Stimulated activated CD4-positive, alpha-beta T cell treated with anti-CD3 and anti-CD28 coated beads, TNF-alpha, amount 100 ng/mL, for 1 hour (primary cell): ENCODE results near the gene ACTN2.

ENCODE experiments used
- DNase-seq, 3 donors: peaks; one replicate each; pipeline ENCODE4 v3.0.0-alpha.2; 2020; ENCODE audit warnings: low read depth in 3 of 3, low spot score in 1 of 3

ACTN2 gene

DNA sequence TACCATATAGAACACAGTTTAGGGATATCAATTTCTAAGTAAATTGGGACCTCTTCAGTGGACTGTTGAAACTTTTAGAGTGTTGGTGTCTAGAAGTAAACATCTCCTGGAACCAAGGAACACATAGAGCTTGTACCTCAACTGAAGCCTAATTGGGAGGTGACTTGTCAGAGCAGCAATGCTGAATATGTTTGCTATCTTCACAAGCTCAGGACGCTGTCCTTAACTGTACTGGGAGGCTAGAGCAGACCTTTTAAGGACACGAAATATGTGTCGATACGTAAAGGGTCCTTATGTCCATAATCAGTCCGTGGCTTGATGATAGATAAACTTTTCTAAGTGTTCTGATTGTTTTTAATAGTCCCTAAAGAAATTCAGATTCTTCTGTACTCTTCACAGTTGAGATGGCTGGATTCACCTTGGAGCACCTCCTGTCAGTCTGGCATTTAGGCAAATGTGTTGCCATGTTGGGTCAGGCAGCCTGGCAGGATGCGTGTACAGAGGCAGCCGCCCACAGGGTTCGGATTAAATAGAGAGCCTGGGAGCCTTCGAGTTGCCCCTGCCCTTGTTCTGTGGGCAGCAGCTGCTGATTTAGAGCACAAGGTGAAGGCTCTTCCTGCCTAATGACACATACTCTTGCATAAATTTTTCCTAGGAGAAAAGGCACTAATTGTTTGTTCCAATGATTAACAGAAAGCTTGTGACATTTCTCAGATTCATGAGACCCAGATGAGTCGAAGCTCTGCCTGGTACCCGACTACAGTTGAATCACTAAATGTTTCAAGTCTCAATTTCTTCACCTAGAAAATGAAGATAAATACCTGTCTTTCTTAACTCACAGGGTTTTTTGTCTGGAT is 3.6 kb downstream of the ACTN2 start:
- DNase-seq: no peak

DNA sequence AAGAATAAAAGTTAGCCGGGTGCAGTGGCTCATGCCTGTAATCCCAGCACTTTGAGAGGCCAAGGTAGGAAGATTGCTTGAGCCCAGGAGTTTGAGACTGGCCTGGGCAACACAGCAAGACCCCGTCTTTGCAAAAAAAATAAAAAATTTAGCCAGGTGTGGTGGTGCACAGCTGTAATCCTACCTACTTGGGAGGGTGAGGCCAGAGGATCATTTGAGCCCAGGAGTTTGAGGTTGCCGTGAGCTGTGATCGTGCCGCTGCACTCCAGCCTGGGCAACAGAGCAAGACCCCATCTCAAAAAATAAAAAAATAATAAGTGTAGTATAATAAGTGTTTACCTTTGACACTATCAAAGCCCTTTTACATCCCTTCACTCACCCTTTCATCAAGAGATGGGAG is 5.0 kb downstream of the ACTN2 start:
- no peak for DNase-seq

DNA sequence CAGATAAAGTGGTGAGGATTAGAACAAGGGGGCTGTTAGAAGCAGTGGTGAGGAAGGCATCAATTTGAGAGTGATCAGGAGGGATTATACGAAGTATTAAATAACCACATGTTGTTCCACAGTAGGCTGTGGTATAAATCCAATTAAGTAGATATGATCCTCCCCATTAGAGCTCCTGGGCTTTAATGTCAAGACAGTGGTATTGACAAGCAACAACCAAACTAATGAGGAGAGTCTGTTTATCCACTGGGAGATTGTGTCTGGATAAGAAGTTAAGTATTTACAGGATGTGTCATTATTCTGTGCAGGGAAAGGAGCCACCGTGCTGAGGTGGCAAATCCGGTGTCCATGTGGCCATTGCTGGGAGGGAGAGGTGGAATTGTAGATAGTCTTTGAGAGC is 5.8 kb downstream of the ACTN2 start:
- DNase-seq: no peak

DNA sequence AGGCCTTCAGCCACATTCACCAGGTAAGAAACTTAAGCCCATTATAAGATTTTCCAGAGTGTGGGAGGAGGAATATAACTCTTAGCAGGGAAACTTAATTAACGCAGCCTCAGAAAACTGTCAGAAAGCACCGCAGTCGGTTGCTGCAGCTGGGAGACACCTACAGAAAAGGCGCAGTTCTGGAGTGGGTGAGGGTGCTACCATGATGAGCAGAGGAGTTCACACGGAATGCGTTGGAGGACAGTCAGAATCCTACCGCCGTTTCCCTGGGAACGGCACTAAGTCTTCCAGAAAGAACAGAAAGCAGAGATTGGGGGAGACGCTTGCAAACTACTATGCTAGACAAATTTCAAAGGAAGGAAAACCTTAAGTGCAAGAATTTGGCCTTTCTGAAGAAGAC is 6.4 kb downstream of the ACTN2 start:
- no peak for DNase-seq

DNA sequence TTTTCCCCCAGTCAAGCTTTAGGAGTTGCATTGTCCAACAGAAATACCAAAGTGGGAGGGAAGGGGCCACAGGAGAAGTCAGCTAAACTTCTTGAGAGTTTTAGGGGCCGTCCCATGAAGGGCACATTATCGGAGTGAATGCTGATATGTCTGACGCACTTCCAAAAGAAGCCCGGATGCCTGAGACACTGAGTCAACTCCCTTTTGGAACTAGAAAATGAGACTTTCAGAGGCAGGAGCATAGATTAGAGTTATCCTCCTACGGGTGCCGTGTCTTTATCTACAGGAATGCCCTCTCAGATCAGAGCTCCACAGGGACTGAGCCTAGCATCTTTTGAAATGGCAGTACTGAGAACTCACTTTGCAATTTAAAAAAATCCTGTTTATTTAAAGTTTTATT is 13.1 kb downstream of the ACTN2 start:
- no peak for DNase-seq

DNA sequence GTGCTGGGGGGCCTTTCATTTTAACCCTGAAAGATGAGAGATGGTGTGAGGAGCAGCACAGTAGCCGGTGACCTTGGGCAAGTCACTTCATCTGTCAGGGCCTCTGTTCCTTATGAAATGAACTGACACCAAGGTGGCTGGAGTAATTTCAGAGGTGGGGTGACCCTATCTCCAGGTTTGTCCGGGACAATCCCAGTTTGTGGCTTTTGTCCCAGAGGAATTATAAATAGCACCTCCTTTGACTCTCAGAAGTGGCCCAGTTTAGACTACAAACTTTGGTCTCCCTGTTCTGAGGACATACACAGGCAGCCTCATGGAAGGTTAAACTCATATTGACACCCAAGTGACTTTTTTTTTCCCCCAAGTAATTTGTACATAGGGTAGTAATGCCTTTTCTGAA is 14.6 kb downstream of the ACTN2 start:
- no peak for DNase-seq

DNA sequence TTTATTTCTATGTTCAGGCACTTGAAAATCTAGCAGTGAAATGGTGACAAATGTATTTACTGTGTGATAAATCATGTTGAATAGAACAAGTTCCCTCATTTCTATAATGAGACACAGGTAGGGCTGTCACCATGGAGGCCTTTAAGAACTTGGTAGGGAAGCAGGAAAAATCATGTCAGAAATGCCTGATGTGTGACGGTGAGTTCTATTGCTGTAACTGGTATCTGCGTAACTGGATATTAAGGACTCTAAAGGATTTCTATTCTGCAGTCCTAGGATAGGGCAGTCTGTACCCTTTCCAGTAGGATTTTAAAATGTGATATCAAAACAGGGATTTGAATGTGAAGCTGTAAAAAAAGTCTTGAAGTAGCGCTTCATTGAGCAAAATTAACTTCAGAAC is 15.5 kb downstream of the ACTN2 start:
- no peak for DNase-seq

DNA sequence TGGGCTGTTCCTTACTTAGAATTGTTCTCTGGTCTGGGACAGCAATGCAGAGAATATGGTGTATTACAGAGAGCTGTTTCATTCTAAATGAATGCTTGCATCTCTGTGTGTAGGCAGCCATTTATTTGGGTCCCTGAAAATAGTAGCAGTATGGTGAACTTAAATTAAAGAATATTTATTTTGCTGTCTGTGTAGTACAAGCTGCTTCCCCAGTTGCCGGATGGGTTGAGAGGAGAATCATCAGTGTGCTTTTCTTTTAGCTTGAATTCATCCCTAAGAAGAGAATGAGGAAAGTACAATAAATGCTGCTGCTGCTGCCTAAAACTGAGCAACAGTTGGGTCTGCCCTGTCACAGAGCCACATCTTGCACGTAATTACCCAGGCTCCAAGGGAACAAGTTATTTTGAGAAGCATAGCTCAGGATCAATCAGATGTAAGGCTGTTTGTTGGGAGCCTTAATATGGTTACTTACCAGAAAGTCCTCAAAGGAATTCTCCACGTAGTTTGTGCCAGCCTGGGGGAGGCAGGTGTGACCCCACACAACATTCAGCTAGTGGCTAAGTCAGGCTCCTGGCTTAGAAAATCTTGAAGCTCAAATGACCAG is 16.6 kb downstream of the ACTN2 start:
- no peak for DNase-seq

DNA sequence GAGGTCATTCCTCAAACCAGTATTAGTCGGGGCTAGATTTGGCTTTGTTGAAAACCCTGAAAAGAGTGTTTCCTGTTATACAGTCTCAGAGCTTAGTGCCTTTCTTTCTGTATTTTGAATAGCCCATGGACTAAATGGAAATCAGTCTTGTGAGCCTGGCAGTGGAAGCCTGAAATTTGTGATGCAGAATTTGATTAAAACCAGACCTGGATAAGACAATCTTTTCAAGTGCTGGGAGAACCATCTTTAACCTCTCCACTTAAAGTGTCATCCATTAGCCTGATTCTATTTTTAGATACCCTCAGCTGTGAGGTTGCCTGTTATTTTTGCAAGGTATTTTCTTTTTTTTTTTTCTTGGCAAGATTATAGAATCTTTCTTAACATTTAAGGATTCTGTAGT is 19.5 kb downstream of the ACTN2 start:
- DNase-seq: no peak

DNA sequence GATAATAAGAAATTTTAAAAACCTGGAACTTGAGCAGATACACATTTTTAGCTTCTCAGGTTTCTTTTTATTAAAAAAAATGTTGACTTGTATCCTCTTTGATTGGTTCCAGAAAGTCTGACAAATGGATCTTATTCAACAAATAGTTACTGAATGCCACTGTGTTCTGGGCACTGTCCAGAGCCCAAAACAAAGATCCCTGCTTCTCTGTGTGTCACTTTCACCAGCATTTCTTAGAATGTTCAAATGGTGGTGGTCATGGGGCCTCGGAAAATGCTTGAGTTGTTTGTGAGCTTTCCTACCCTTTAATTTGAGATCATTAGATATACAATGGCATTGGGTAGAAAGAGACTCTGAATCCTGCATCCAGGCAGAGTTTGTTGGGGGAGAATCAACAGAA is 19.9 kb downstream of the ACTN2 start:
- DNase-seq: no peak

DNA sequence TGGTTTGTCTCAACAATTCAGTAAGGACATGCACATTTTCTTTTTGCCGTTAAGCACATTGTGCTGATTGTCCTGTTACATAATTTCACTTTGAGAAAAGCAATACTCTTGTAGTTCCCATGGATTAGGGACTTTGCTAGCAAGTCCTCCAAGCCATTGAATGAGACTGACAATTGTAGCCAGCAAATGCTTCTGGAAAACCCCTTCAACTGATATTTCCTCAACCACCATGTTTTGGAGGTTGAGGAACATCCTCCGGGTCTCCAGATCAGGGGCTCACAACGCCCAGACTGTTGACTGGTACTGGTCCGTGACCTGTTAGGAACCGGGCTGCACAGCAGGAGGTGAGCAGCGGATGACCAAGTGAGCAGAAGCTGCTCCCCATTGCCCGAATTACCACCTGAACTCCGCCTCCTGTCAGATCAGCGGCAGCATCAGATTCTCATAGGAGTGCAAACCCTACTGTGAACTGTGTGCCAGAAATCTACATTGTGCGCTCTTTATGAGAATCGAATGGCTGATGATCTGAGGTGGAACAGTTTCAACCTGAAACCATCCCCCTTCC is 24.1 kb downstream of the ACTN2 start:
- DNase-seq: no peak

DNA sequence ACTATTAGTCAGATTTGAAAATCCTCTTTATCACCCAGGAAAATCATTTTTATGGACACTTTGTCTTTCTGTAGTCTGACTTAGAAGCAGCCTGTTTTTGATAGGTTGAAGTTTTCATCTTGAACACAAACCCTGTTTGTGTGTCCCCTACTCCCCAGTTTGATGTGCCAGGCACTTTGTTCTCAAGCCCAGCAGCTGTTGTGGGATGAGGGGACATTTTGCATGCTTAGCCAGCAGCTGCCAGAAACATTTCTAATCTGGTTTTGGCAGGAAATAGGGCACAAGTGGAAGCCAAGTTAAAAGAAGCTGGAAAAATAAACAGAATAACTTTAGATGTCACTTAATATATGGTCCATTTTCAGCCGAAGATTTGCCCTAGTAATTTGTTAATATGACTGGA is 29.9 kb downstream of the ACTN2 start:
- no peak for DNase-seq

DNA sequence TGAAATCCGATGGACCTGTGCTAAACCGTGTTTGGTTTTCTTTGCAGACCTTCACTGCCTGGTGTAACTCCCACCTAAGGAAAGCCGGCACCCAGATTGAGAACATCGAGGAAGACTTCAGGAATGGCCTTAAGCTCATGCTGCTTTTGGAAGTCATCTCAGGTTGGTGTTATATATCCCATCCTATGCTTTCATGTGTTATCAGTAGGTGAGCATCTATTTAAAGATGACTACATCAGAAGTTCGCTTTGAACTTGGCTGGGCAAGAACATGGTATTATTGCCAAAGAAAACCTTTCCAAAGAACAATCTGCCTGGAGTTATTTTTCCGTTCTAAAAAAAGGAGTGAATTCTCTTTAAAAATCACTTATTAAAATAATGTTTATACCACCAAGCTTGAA is 31.5 kb downstream of the ACTN2 start:
- DNase-seq: no peak

DNA sequence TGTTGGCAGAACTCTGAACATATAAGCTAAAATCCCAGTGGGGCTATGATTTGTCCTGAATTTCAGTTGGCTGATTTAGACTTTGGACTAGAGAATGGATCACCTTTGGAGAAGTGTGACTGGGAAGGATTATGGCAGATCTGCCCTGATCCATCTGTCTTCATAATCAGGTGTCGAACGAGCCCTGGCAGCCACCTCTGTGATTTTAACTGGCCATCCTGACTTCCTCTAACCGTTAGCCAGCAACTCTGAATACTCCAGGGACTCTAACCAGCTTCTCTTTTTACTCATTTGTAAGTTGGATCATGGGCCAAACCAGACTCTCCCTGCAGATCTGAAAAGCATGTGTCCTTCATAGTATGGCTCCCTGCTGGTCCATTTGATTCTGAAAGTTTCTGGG is 32.0 kb downstream of the ACTN2 start:
- no peak for DNase-seq

DNA sequence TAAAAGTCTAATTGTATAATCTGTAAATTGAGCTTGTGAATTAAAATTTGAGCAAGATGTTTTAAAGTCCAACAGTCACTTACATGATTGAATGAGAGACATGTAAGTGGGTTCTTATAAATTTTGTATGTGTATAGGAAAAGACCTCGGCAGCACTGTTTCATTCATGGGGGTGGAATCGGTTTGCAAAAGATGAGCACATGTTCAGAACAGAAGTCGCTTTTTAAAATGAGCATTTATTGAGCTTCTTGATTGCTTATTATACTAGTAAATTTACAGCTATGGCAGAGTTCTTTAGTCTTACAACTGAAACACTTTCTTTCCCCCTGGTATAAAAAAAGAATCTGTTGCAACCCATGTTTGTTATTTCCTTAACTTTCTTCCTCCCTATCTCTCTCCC is 33.9 kb downstream of the ACTN2 start:
- no peak for DNase-seq

DNA sequence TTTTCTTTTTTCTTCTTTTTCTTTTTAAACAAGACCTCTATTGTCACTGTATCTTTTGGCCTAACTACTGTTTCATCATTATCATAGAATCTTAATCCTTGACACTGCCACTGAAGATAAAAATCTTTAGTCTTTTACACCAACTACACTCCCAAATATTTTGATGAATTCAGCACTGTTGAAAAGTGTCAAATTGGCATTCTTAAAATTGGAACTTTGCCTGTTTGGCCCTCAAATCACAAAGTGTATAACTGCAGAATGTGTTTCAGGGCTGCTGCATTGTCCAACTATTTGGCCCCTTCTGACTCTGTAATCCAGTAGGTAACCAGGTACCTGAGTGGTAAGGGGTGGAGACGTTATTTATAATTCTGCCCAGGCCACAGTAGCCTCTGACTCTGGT is 34.3 kb downstream of the ACTN2 start:
- no peak for DNase-seq

DNA sequence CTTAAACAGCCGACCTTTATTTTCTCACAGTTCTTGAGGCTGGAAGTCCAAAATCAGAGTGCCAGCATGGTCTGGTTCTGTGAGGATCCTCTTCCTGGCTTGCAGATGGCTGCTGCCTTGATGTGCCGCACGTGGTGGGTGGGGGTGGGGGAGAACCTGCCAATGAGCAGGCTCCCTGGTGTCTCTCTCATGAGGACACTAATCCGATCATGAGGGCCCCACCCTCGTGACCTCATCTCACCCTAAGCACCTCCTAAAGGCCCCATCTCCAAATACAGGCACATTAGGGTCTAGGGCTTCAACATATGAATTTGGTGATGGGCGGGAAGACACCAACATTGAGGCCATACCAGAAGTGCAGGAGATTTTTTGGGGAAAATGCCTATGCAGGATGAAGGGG is 37.8 kb downstream of the ACTN2 start:
- no peak for DNase-seq

DNA sequence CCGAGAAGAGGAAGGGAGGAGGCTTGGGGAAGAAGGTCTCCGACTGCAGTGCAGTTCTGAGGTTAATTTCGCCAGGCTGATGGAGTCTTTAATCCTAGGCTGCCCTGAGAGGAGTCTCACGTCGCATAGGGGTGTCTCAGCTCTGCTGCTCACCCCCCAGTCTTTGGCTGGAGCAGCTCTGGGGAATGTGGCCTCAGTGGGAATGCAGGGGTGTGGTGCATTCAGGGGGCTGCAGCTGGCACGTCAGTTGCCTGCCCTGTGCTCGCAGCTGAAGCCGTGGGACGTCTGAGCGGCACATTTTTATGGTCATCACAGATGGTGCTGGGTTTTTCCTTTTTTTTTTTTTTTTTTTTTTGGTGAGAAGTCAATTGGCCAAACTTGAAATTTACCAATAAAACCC is 38.2 kb downstream of the ACTN2 start:
- no peak for DNase-seq

DNA sequence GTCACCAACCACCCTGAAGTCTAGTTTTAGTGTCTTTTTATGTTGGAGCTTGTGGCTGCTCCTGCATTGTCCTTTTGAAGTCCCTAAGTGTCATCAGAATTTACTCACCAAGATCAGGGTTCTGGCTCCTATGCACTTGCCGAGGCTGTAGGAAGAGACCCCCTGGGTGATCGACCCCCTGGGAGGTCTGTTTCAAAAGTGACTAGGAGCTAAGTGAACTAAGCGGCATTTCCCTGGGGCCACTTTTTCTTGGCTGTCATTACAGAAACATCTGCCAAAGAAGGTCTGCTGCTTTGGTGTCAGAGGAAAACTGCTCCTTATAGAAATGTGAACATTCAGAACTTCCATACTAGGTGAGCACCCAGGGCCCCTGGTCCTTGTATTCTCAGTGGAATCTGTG is 39.4 kb downstream of the ACTN2 start:
- no peak for DNase-seq

DNA sequence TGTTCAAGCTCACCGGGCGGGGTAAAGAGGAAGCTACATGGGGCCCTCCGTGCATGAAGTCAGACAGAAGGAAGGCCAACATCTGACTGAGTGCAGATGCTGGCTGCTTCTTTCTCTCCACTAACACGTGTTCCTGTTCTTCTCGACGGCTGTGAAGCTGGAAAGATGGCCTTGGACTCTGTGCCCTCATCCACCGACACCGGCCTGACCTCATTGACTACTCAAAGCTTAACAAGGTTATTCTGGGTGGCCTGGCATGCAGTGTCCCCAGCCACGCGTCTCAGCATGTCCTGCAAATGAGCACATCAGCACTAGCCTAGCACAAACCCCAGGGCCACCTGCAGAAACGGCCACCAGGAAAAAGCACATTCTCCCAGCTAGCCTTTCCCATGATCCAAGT is 41.2 kb downstream of the ACTN2 start:
- no peak for DNase-seq

DNA sequence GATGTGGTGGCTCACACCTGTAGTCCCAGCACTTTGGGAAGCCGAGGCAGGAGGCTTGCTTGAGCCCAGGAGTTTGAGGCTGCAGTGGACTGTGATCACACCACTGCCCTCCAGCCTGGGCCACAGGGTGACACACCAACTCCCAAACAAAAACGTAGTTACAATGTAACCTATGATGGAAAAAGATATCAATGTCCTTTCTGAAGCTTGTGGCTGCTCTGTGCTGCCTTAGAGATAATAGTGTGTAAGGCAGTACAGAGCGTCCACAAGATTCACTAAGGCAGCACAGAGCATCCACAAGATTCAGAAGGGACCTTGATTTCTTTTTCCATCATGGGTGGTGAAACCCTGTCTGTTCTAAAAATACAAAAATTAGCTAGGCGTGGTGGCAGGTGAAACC is 42.5 kb downstream of the ACTN2 start:
- no peak for DNase-seq

DNA sequence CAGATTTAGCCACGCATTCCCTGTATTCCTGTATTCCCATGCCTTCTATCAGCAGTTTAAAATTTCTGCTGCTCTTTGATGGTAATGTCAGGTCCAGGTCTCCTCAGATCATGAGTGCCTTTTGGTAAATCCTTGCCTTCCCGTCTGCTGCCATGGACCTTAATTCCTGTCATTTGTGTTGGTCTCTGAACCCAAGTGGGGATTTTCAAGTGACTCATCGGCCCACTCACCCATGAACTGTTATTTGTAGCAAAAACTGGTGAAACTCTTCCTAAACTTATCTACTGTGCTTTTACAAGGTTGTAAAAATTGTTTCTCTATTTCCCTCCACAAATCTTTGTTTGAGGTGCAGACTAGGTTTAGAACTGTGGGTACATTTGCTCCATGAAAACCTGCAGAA is 47.4 kb downstream of the ACTN2 start:
- no peak for DNase-seq
